T-helper 1 cell treated with Interleukin-12 subunit alpha and Interleukin-12 subunit beta and Interleukin-4 antibody, amounts not matched to agents 30 μg/mL and 1 μg/mL, for 36 hours (primary cell): ENCODE measurements around the gene SETDB2.
"Not testable (repeated sequence)": the region's sequence is repeated elsewhere in the genome, so short reads cannot be mapped to it uniquely, and the experiment has no call there.

Experiments used
- H3K27ac Mint-ChIP-seq: one replicate; pipeline ENCODE4 v1.8.0; 2021; ENCODE audit warnings: mild to moderate bottlenecking, mixed read lengths
- H3K27me3 Mint-ChIP-seq: one replicate; pipeline ENCODE4 v1.8.0; 2021; ENCODE audit warnings: low read depth, mixed read lengths
- H3K36me3 Mint-ChIP-seq: one replicate; pipeline ENCODE4 v1.8.0; 2021; ENCODE audit warnings: low read depth, mixed read lengths
- H3K4me1 Mint-ChIP-seq: one replicate; pipeline ENCODE4 v1.8.0; 2021; ENCODE audit warnings: low read depth, mixed read lengths
- H3K4me3 Mint-ChIP-seq: one replicate; pipeline ENCODE4 v1.8.0; 2021; ENCODE audit warnings: mild to moderate bottlenecking, moderate library complexity, mixed read lengths
- H3K9me3 Mint-ChIP-seq: one replicate; pipeline ENCODE4 v1.8.0; 2021; ENCODE audit warnings: mixed read lengths

SETDB2 gene

DNA sequence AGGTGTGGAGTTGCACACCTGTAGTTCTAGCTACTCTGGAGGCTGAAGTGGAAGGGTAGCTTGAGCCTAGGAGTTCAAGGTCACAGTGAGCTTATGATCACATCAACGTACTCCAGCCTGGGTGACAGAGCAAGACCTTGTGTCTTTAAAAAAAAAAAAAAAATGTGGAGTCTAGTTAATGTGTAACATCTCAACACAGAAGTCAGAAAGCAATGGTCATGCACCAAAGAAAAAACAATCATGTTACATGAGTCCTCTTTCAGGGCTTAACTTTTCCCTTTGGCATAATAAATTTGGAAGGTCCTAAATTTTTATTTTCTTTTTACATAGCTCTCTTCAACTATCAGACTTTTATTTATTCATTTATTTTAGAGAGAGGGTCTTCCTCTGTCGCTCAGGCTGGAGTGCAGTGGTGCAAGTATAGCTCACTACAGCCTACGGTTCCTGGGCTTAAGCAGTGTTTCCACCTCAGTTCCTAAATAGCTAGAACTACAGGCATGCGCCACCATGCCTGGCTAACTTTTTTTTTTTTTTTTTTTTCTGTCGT, 22.3 kb downstream of the SETDB2 start:
- H3K9me3 Mint-ChIP-seq, result peaks cover 16% of the 10 kb centered on the region
- no peak overlapping the region for H3K27ac Mint-ChIP-seq
- no peak overlapping the region for H3K4me3 Mint-ChIP-seq
- H3K27me3 Mint-ChIP-seq, result no peaks in the 10 kb centered on the region
- H3K4me1 Mint-ChIP-seq, result peaks cover 2% of the 10 kb centered on the region
- H3K36me3 Mint-ChIP-seq, result peaks cover 58% of the 10 kb centered on the region

DNA sequence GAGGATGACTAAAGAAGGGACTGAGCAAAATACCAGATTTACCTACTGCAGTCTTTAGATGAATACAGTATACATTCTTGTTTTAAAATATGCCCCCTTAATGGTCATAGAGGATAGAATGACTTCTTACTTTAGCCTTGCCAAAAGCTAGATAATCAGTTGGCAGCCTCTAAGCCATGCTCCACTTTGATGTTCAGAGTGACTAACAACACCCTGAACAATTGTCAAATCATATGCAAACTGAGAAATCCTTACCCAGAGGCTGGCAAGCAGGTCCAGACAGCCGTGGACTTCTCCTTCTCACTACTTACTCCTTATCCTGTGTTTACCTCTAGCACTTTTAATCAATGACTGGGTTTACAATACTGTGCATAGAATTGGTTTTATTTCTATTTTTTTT, 28.1 kb downstream of the SETDB2 start:
- H3K4me1 Mint-ChIP-seq, result peaks cover 3% of the 10 kb centered on the region
- H3K4me3 Mint-ChIP-seq, result no peak overlapping the region
- no peaks in the 10 kb centered on the region for H3K27me3 Mint-ChIP-seq
- H3K36me3 Mint-ChIP-seq, result peaks cover 30% of the 10 kb centered on the region
- no peak overlapping the region for H3K27ac Mint-ChIP-seq
- no peaks in the 10 kb centered on the region for H3K9me3 Mint-ChIP-seq

DNA sequence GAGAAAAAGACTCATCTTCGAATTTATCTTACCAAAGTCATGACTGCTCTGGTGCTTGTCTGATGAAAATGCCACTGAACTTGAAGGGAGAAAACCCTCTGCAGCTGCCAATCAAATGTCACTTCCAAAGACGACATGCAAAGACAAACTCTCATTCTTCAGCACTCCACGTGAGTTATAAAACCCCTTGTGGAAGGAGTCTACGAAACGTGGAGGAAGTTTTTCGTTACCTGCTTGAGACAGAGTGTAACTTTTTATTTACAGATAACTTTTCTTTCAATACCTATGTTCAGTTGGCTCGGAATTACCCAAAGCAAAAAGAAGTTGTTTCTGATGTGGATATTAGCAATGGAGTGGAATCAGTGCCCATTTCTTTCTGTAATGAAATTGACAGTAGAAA, 32.5 kb downstream of the SETDB2 start:
- H3K27ac Mint-ChIP-seq, result no peak overlapping the region
- H3K9me3 Mint-ChIP-seq, result no peaks in the 10 kb centered on the region
- no peak overlapping the region for H3K4me3 Mint-ChIP-seq
- H3K27me3 Mint-ChIP-seq, result no peaks in the 10 kb centered on the region
- H3K4me1 Mint-ChIP-seq, result peaks cover 1% of the 10 kb centered on the region
- H3K36me3 Mint-ChIP-seq, result peaks cover 19% of the 10 kb centered on the region

DNA sequence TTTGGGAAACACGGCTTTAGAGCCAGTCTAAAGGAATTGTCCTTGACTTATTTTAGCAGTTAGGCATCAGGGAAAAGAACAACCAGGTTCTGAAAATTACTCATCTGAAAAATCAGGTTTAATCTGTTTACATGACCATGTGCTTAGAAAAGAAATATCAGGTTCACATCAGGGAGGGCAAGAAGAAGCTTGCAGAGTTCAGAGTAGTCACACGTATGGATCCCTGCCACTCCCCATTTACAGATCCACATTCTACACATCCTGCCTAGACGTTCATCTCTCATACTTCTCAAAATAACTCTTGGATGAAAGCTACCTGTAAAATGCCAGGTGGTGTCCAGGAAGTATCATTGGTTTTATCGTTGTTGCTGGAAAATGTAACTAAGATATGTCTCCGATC, 37.7 kb downstream of the SETDB2 start:
- H3K27ac Mint-ChIP-seq, result no peak overlapping the region
- H3K36me3 Mint-ChIP-seq, result peaks cover 27% of the 10 kb centered on the region
- H3K4me3 Mint-ChIP-seq, result no peak overlapping the region

DNA sequence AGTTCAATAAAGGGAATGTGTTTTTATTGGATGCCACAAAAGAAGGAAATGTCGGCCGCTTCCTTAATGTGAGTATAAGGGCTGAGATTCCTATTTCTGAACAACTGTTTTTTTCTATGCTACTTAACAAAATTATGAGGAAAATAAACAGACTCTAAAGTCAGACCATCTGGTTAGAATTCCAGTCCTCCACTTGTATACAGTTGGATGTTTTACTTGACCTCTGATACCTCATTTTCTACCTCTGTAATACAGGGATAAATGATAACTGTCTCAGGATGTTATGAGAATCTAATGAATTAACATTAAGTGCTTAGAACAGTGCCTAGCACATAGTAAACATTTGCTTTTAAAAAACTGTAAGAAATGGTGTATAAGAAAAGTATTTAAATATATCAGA, 44.5 kb downstream of the SETDB2 start:
- H3K27me3 Mint-ChIP-seq, result no peaks in the 10 kb centered on the region
- H3K36me3 Mint-ChIP-seq, result peaks cover 15% of the 10 kb centered on the region
- H3K4me1 Mint-ChIP-seq, result peaks cover 2% of the 10 kb centered on the region
- H3K4me3 Mint-ChIP-seq, result no peak overlapping the region
- no peak overlapping the region for H3K27ac Mint-ChIP-seq
- H3K9me3 Mint-ChIP-seq, result no peaks in the 10 kb centered on the region

More for the DNA sequence above, 37.7 kb downstream of the SETDB2 start:
- Mint-ChIP-seq H3K27me3 (no peaks in the 10 kb centered on the region), H3K9me3 (no peaks in the 10 kb centered on the region), H3K4me1 (no peaks in the 10 kb centered on the region)

DNA sequence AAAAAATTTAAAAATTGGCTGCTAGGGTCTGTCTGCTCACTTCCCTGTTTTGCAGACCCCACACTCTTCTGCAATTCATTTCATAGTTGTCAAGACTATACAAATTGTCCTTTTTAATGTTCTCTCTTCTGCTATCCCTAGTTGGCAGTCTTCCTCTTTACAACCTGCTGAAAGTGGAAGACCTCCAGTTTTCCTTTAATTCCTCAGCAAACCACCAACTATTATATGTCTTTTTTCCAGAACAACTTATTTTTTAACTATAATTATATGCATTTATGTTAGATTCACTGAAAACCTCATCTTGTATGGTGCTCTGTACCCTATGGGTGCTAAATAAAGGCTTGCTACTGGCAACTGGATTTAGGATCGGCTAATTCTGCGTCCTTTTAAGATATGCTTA, 50.6 kb downstream of the SETDB2 start:
- no peaks in the 10 kb centered on the region for H3K27me3 Mint-ChIP-seq
- H3K27ac Mint-ChIP-seq, result peak overlapping the region; percentile 99
- H3K36me3 Mint-ChIP-seq, result peaks cover 38% of the 10 kb centered on the region
- H3K4me1 Mint-ChIP-seq, result peaks cover 44% of the 10 kb centered on the region
- H3K4me3 Mint-ChIP-seq, result peak overlapping the region; percentile 97
- no peaks in the 10 kb centered on the region for H3K9me3 Mint-ChIP-seq

DNA sequence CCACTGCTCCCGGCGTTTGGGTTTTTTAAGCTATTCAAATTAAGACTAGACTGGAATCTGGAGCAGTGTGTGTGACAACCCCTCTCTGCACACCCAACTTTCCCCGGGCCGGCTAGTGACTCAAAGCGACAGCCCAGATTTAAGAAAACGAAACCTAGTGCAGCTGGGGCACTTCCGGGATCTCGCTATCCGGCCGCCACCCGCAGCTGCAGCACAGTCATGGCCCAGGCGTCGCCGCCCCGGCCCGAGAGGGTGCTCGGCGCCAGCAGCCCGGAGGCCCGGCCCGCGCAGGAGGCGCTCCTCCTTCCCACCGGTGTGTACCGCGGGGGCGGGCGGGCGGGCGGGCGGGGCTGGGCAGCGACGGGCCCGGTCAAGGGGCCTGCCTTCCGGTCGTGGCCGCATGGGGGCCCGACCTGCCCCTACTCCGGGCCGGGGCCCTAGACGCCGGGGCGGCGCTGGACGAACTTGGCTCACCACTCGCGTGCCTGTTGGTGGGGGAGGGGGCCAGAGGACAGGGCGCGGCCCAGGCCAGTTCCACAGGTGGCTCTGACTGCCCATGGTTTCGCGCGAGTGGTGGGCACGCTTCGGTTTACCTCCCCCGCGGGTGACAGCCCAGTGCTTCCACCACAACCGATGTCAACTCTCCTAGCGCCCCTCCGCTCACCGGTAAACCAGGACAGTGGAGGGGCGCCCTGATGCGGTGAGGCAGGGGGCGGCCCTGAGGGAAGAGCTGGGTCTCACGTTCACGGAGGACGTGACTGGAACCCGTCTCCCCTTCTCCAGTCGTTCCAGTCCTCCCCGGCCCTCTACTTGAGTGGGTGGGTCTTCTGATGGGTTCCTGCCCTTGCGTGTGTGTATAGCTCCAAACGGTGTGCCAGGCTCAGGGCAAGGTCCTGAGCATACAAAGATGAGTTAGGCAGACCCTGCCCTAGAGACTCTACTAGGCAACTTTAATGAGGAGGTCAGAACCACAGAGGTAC, 52.0 kb downstream of the SETDB2 start, which contains the start of gene PHF11:
TSS of gene PHF11 (plus strand) at position 171 of the 980 bp plus-strand sequence. CDS start at position 220, 49 bp downstream.
- Mint-ChIP-seq H3K4me3 (peak within 1 kb of the TSS; percentile 97), H3K9me3 (no peaks in the 10 kb centered on the region), H3K27me3 (no peaks in the 10 kb centered on the region), H3K27ac (peak within 1 kb of the TSS; percentile 99), H3K36me3 (peaks cover 45% of the 10 kb centered on the region), H3K4me1 (peaks cover 52% of the 10 kb centered on the region)

DNA sequence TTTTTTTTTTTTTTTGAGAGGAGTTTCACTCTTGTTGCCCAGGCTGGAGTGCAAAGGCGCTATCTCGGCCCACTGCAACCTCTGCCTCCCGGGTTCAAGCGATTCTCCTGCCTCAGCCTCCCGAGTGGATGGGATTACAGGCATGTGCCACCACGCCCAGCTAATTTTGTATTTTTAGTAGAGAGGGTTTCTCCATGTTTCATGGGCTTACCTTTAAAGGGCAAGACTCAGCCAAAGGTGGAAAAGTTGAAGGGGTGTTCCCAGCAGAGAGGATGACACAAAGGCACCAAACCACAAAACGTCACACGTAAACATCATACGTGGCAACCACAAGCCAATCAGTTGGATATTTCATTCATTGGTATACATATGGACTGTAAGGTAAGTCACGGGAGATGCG, 52.8 kb downstream of the SETDB2 start:
- Mint-ChIP-seq H3K27ac (peak overlapping the region; percentile 99), H3K4me3 (peak overlapping the region; percentile 94), H3K4me1 (peaks cover 52% of the 10 kb centered on the region), H3K36me3 (peaks cover 45% of the 10 kb centered on the region)
- not testable (repeated sequence) for H3K27me3 Mint-ChIP-seq, H3K9me3 Mint-ChIP-seq

DNA sequence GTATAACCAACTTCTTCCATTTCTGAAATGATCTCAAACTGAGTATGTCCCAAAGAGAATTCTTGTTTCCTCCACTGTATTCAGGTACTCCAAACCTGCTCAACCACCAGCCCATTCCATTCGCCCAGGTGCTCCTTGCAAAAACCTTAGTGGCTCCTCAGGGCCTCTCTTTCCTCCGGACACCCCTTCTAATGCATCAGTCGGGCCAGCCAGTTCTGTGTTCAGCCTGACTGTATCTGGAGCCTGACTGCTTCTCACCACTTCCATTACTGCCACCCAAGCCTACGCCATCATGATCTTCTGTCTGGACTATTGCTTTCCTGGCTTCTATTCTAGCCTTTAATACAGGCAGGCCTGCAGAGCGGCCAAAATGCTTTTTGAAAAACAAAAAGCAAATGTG, 53.2 kb downstream of the SETDB2 start:
- peak overlapping the region; percentile 94 for H3K4me3 Mint-ChIP-seq
- H3K27ac Mint-ChIP-seq, result peak overlapping the region; percentile 99
- no peaks in the 10 kb centered on the region for H3K9me3 Mint-ChIP-seq
- peaks cover 52% of the 10 kb centered on the region for H3K4me1 Mint-ChIP-seq
- peaks cover 45% of the 10 kb centered on the region for H3K36me3 Mint-ChIP-seq
- no peaks in the 10 kb centered on the region for H3K27me3 Mint-ChIP-seq

DNA sequence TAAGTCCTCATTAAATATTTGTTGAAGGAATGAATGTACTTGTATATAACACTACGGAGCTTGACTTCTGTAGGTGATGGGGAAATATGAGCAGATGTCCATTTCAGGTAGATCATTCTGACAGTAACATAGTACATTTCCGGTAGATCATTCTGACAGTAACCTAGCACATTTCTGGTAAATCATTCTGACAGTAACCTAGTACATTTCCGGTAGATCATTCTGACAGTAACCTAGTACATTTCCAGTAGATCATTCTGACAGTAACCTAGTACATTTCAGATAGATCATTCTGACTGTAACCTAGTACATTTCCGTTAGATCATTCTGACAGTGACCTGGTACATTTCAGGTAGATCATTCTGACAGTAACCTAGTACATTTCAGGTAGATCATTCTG, 54.1 kb downstream of the SETDB2 start:
- Mint-ChIP-seq H3K27me3 (no peaks in the 10 kb centered on the region), H3K36me3 (peaks cover 51% of the 10 kb centered on the region), H3K4me1 (peaks cover 54% of the 10 kb centered on the region), H3K9me3 (no peaks in the 10 kb centered on the region), H3K4me3 (peak overlapping the region; percentile 16), H3K27ac (peak overlapping the region; percentile 99)

DNA sequence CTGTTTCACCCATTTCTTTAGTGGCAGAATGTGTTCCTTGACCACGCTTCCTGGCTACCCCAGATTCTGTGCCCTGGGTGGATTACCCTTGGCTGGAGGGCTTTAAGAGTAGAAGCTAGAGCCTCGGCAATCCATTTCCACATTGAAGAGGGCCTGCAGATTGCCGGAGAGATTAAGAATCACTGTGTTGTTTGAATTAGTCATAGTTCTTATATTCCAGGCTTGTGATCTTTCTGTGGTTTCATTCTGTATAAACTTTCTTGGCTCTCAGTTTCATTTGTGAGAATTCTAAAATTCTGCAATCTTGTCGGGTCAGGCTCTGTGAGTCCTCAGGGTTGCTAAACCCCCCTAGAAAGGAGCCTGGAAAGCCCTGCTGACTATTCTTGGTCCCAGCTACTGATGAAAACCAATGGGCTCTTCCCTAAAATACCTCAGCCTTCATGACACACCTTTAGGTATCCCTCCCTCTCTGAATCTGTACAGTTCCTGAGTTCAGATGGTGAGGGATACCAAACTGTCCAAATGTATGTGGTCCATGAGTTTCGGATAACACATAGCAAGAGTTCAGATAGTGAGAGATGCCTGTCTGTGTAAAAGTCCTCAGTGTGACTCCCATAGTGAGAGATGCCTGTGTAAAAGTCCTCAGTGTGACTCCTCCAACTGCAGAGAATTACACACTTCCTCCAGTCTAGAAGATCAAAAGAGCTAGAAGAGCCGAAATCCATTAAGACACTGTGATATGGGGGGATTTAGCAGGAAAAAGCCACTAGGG, 56.0 kb downstream of the SETDB2 start:
- peaks cover 44% of the 10 kb centered on the region for H3K4me1 Mint-ChIP-seq
- H3K36me3 Mint-ChIP-seq, result peaks cover 49% of the 10 kb centered on the region

DNA sequence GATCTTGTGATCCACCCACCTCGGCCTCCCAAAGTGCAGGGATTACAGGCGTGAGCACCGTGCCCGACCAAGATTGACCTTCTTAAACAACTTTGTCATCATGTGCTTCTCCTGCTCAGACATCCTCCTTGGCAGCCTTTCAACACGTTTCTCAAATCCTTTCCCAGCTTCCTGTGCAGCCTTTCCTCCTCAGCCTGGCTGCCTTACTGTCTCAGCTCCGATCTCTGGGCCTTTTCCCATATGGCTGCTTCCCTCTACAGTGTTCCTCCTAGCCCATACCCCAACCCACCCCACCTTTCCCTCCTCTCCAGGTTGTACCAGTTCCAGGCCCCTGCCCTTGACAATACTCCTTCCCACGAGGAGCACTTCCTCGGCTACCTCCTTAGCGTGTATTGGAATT, 58.9 kb downstream of the SETDB2 start:
- Mint-ChIP-seq H3K9me3 (peaks cover 3% of the 10 kb centered on the region), H3K4me3 (no peak overlapping the region), H3K27me3 (no peaks in the 10 kb centered on the region), H3K36me3 (peaks cover 49% of the 10 kb centered on the region), H3K27ac (no peak overlapping the region), H3K4me1 (peaks cover 36% of the 10 kb centered on the region)

More for the DNA sequence above, 56.0 kb downstream of the SETDB2 start:
- Mint-ChIP-seq H3K27ac (peak overlapping the region; percentile 81), H3K4me3 (peak overlapping the region; percentile 43), H3K27me3 (no peaks in the 10 kb centered on the region), H3K9me3 (no peaks in the 10 kb centered on the region)

DNA sequence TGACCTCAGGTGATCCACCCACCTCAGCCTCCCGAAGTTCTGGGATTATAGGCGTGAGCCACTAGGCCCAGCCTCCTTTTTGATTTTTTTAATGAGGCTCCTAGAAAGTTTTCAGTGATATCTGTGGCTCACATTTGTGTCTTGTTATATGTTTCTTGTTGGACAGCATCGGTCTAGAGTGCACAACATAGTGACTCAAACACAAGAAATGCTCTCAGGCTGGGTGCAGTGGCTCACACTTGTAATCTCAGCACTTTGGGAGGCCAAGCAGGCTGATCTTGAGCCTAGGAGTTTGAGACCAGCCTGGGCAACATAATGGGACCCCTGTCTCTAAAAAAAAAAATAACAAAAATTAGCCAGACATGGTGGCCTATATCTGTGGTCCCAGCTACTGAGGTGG, 59.9 kb downstream of the SETDB2 start:
- H3K27ac Mint-ChIP-seq, result no peak overlapping the region
- H3K36me3 Mint-ChIP-seq, result peaks cover 40% of the 10 kb centered on the region
- H3K9me3 Mint-ChIP-seq, result peaks cover 3% of the 10 kb centered on the region
- H3K4me1 Mint-ChIP-seq, result peaks cover 28% of the 10 kb centered on the region
- H3K4me3 Mint-ChIP-seq, result no peak overlapping the region
- H3K27me3 Mint-ChIP-seq, result no peaks in the 10 kb centered on the region

DNA sequence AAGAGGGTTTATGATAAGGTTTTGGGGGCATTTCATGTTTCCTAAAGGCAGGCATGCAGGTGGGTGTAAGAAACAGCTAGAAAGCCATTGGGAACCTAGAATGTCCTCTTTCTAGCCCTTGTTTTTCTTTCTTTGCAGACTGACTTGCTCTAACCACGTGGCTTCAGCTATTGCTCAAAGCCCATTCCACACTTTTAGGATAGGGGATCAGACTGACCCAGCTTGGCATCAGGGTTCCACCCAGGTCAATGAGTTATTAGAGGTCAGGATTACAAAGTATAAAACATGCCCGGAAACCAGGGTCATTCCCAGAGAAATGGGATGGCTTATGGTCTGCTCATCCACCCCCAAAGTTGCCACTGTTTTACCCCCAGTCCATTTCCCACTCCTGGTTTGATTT, 68.5 kb downstream of the SETDB2 start:
- H3K27ac Mint-ChIP-seq, result no peak overlapping the region
- H3K27me3 Mint-ChIP-seq, result no peaks in the 10 kb centered on the region
- no peaks in the 10 kb centered on the region for H3K9me3 Mint-ChIP-seq
- H3K4me3 Mint-ChIP-seq, result no peak overlapping the region
- peaks cover 40% of the 10 kb centered on the region for H3K36me3 Mint-ChIP-seq
- peaks cover 8% of the 10 kb centered on the region for H3K4me1 Mint-ChIP-seq
